ENCODE measurements around the gene LSS.
"Not testable (repeated sequence)": the region's sequence is repeated elsewhere in the genome, so short reads cannot be mapped to it uniquely, and the experiment has no call there.

Gene LSS

DNA sequence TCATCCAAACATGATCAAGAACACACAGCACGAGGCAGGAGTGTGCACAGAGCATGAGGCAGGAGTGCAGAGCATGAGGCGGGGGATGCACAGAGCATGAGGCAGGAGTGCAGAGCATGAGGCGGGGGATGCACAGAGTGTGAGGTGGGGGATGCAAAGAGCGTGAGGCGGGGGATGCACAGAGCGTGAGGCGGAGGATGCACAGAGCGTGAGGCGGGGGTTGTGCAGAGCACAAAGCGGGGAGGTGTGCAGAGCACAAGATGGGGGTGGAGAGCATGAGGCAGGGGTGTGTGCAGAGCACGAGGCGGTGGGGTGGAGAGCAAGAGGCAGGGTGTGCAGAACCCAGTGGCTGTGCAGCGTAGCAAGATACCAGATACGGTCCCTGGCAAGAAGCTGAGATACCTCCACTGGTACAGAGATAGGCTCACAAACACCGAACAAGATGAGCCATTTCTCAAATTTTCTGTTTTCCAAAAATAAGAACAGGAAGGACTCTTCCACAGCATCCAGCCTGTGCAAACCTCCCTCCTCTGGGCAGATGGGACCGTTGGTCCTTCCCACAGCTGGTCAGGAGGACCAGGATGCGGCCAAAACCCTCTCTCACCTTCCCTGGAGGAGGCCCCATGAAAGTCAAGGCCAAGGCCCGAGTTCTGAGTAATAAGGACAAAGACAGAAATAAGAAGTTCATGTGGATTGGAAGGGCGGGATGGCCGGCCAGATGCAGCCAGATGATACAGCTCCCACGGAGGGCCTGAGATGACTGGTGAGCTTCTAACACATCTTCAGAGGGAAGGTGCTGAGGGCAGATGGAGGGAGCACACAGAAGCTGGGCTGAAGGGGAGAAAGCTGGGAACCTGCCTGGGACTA is 56.3 kb downstream of the LSS start:
- DNase-seq (ENCODE audit: low read depth in 1 of 2, low spot score in 1 of 2) = no peak

- no peak for DNase-seq (ENCODE audit: low read depth in 1 of 2, low spot score in 1 of 2)
Measured at GRCh38 chr21:46171585-46171984, 57.0 kb downstream of the LSS start.

- not testable (repeated sequence) for DNase-seq (ENCODE audit: low read depth in 1 of 2, low spot score in 1 of 2)
Measured at GRCh38 chr21:46170436-46171193, 58.0 kb downstream of the LSS start.

- DNase-seq (ENCODE audit: low read depth in 1 of 2, low spot score in 1 of 2) = no peak
Measured at GRCh38 chr21:46168659-46169386, 59.8 kb downstream of the LSS start.

DNA sequence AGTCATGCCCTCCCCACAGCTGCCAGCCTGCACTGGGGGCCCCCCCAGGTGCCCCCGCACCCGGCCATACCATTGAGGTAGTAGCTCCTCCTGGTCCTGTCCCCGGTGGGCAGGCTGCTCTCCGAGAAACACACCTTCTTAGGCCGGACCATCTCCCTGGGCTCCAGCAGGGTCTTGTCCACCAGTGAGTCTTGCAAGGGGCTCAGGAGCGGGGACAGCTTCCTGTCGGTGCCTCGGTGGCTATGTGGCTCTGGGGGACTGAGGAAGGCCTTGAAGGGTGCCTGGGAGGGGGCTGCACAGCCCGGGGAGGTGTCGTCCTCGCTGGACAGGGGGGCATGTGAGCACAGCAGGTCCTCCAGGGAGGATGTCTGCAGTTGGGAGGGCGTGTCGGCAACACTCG is 60.3 kb downstream of the LSS start:
- DNase-seq (ENCODE audit: low read depth in 1 of 2, low spot score in 1 of 2) = no peak

DNA sequence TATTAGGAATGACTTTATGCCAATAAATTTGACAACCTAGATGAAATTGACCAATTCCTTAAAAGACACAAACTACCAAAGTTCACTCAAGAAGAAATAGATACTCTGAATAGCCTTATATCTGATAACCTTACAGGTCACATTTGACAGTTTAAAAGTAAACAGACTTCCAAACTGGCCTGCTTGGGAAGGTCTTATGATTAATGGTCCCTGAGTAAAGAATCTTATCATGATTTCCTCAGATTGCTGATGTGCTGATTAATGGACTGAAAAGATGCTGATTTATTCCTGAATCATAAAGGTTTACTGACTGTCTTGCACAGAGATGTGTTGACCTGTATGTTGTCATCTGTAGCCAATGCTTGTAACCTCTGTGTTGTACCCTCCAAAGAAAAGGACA is 63.5 kb downstream of the LSS start:
- DNase-seq (ENCODE audit: low read depth in 1 of 2, low spot score in 1 of 2) = no peak

DNA sequence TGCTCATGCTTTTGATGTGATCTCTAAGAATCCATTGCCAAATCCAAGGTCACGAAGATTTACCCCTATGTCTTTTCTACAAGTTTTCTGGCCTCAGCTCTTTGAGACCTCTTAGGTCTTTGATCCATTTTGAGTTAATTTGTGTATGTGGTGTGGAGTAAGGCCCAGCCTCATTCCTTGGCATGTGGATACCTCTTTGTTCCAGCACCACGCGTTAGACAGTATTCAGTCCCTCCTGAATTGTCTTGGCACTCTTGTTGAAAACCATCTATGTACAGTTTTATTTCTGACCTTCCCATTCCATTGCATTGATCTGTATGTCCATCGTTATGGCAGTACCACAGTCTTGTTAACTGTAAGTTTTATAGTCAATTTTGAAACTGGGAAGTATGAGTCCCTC is 65.2 kb downstream of the LSS start:
- DNase-seq (ENCODE audit: low read depth in 1 of 2, low spot score in 1 of 2) = no peak

- DNase-seq (ENCODE audit: low read depth in 1 of 2, low spot score in 1 of 2) = no peak
Measured at GRCh38 chr21:46161633-46162592, 66.7 kb downstream of the LSS start.

GRCh38 chr21:46160907-46161632 is 67.5 kb downstream of the LSS start:
- DNase-seq (ENCODE audit: low read depth in 1 of 2, low spot score in 1 of 2) = no peak

- no peak for DNase-seq (ENCODE audit: low read depth in 1 of 2, low spot score in 1 of 2)
Measured at GRCh38 chr21:46160657-46160906, 68.0 kb downstream of the LSS start.

- DNase-seq (ENCODE audit: low read depth in 1 of 2, low spot score in 1 of 2) = no peak
Measured at GRCh38 chr21:46159841-46160656, 68.5 kb downstream of the LSS start.

DNA sequence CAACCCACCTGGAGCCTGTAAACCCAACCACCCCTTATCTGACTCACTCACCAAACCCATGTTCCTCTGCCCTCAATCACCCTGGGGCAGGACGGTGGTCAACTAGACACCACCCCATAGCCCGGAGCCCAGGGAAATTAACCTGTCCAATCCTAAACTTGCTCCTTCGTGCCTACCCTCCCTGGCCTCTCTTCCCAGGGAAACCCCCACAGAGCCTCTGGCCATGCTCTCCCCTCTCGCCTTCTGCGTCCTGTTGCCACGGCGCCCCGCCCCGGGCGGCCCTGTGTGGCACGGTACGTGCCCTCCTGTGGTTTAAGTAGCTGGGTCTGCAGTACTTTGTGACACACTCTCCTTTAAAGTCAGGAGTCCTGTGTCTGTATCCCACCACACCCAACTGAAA is 69.2 kb downstream of the LSS start:
- no peak for DNase-seq (ENCODE audit: low read depth in 1 of 2, low spot score in 1 of 2)

DNA sequence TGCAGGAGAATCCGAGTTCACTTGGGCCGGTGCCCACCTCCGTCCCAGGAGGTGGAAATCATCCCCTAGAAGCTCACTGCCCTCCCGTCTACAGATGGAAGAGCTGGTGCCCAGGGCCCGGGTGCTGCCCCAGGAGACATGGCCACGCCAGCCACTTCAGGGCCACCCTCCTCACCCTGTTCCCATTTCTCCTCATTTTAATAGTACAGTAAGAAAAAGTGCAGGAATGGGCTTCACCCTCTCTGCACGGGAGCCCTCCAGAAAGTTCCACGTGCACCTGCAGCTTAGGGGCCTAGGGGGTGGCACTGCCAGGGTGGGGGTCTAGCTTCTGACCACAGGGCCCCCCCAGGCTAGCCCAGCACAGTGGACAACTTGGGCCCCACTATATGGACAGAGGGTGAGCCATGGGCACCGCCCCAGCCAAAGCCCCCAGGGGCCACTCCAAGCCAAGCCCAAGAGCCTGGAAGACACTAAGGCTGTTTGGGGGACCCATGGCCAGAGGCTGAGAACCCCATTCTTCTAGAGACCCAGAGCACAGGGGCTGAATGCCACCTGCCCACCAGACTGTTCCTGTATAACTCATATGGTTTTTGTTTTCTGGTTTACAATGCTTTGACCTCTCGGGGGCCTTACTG is 69.8 kb downstream of the LSS start:
- no peak for DNase-seq (ENCODE audit: low read depth in 1 of 2, low spot score in 1 of 2)

DNA sequence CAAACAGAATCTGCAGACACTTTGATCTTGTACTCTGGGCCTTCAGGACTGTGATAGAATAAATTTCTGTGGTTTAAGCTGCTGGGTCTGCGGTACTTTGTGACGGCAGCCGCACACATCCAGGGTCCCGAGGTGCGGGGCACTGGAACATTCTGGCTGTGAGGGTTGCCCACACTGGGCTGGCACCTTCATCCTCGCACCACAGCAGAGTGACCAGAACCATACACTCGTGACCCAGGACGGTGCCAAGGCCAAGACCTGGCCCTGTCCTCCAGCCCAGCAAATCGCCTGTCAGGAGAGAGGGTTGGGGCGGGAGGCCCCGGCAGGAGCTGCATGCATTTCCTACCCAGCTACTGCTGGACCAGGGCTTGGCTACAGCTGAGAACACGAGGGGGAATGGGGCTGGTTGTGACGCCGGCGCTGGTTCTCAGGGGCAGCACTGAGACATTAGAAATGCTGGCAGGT is 70.6 kb downstream of the LSS start:
- DNase-seq (ENCODE audit: low read depth in 1 of 2, low spot score in 1 of 2) = no peak

- DNase-seq (ENCODE audit: low read depth in 1 of 2, low spot score in 1 of 2) = no peak
Measured at GRCh38 chr21:46157396-46157986, 71.1 kb downstream of the LSS start.

GRCh38 chr21:46156678-46157077 is 71.9 kb downstream of the LSS start:
- no peak for DNase-seq (ENCODE audit: low read depth in 1 of 2, low spot score in 1 of 2)

GRCh38 chr21:46156378-46156645 is 72.3 kb downstream of the LSS start:
- no peak for DNase-seq (ENCODE audit: low read depth in 1 of 2, low spot score in 1 of 2)

GRCh38 chr21:46155514-46156377 is 72.8 kb downstream of the LSS start, which contains the start of gene FTCD:
Gene FTCD (minus strand): TSS chr21:46155579. CDS start chr21:46155523, 56 bp downstream.
- DNase-seq (ENCODE audit: low read depth in 1 of 2, low spot score in 1 of 2) = no peak

Data from activated CD4-positive, alpha-beta T cell treated with anti-CD3 and anti-CD28 coated beads, Interleukin-2, amount 50 U/mL, for 24 hours (primary cell).